HCT116 (cell line): ENCODE measurements around the gene SSR1.

Experiments used
- EGR1 ChIP-seq: IDR thresholded peaks from 2 replicates; pipeline ENCODE4 v1.6.1; 2012; ENCODE audit warnings: low read depth
- MAX ChIP-seq: IDR thresholded peaks from 2 replicates; pipeline ENCODE4 v1.6.1; 2012
- POLR2A ChIP-seq: IDR thresholded peaks from 2 replicates; pipeline ENCODE4 v1.7.0; 2011; ENCODE audit warnings: borderline replicate concordance; ENCODE audit not compliant: insufficient read depth, insufficient read length; ENCODE audit errors: extremely low read depth
- POLR2AphosphoS5 ChIP-seq: IDR thresholded peaks from 2 replicates; pipeline ENCODE4 v1.6.1; 2011; ENCODE audit warnings: mild to moderate bottlenecking, low read depth, low read length, moderate library complexity
- SRF ChIP-seq: IDR thresholded peaks from 2 replicates; pipeline ENCODE4 v1.6.1; 2012; ENCODE audit warnings: low read depth
- TF ChIP-seq, protein P1 (sequence below), 3 experiments: fragments of 200-600 bp in 1 of 3; sonication (generic) in 1 of 3; IDR thresholded peaks in 2 of 3; conservative IDR thresholded peaks in 1 of 3; 2 replicates each; pipeline ENCODE4 v1.5.1; 2012 to 2017; ENCODE audit warnings: low read depth in 2 of 3, low read length in 2 of 3, antibody characterized with exemption in 1 of 3, borderline replicate concordance in 1 of 3, control low read depth in 1 of 3, mild to moderate bottlenecking in 1 of 3, mixed read lengths in 1 of 3, mixed run types in 1 of 3, moderate library complexity in 1 of 3; ENCODE audit not compliant: insufficient read depth in 1 of 3
- TF ChIP-seq, protein P2 (sequence below): IDR thresholded peaks from 2 replicates; pipeline ENCODE4 v1.6.1; 2012; ENCODE audit warnings: low read depth

DNA sequence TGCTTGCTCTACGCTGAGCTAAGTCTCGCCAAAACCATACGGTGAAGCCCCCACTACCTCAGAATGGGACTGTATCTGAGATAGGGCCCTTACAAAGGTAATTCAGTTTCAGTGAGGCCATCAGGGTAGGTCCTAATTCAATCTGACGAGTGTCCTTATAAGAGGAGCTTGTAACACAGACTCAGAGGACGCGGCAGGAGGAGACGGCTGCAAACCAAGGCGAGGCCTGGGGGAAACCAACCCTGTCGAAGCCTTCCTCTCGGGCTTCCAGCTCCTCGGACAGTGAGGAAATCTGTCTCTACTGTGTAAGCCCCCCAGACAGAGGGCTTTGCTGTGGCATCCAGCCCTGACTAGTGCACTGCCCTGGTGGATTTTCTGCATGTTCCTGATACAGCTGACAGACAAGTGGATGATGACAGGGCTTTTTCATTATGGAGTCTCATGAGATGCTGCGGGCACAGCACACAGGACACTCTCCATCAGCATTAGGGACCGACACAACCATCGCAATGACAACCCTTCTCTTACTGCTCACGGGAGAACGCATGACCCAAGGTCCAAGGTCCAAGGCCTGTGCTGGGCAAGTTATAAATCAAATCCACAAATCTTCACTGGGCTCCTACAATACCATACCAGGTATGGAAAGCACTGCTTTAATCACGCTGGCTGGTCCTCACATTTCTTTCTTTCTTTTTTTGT lies 48.2 kb downstream of the SSR1 start:
- no peak for TF ChIP-seq SRF
- TF ChIP-seq, protein P1, sequence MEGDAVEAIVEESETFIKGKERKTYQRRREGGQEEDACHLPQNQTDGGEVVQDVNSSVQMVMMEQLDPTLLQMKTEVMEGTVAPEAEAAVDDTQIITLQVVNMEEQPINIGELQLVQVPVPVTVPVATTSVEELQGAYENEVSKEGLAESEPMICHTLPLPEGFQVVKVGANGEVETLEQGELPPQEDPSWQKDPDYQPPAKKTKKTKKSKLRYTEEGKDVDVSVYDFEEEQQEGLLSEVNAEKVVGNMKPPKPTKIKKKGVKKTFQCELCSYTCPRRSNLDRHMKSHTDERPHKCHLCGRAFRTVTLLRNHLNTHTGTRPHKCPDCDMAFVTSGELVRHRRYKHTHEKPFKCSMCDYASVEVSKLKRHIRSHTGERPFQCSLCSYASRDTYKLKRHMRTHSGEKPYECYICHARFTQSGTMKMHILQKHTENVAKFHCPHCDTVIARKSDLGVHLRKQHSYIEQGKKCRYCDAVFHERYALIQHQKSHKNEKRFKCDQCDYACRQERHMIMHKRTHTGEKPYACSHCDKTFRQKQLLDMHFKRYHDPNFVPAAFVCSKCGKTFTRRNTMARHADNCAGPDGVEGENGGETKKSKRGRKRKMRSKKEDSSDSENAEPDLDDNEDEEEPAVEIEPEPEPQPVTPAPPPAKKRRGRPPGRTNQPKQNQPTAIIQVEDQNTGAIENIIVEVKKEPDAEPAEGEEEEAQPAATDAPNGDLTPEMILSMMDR (IDR thresholded peaks at IDR 0.05 in 2 of 3, conservative IDR thresholded peaks at IDR 0.05 in 1 of 3; ENCODE audit: borderline replicate concordance in 1 of 3, insufficient read depth in 1 of 3, low read depth in 2 of 3, low read length in 2 of 3): no peak
- no peak for TF ChIP-seq POLR2AphosphoS5
- TF ChIP-seq POLR2A: no peak
- TF ChIP-seq, protein P2, sequence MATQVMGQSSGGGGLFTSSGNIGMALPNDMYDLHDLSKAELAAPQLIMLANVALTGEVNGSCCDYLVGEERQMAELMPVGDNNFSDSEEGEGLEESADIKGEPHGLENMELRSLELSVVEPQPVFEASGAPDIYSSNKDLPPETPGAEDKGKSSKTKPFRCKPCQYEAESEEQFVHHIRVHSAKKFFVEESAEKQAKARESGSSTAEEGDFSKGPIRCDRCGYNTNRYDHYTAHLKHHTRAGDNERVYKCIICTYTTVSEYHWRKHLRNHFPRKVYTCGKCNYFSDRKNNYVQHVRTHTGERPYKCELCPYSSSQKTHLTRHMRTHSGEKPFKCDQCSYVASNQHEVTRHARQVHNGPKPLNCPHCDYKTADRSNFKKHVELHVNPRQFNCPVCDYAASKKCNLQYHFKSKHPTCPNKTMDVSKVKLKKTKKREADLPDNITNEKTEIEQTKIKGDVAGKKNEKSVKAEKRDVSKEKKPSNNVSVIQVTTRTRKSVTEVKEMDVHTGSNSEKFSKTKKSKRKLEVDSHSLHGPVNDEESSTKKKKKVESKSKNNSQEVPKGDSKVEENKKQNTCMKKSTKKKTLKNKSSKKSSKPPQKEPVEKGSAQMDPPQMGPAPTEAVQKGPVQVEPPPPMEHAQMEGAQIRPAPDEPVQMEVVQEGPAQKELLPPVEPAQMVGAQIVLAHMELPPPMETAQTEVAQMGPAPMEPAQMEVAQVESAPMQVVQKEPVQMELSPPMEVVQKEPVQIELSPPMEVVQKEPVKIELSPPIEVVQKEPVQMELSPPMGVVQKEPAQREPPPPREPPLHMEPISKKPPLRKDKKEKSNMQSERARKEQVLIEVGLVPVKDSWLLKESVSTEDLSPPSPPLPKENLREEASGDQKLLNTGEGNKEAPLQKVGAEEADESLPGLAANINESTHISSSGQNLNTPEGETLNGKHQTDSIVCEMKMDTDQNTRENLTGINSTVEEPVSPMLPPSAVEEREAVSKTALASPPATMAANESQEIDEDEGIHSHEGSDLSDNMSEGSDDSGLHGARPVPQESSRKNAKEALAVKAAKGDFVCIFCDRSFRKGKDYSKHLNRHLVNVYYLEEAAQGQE: no peak
- no peak for TF ChIP-seq EGR1
- TF ChIP-seq MAX: no peak
